ENCODE measurements around the gene UBE3D.
"Not testable (repeated sequence)": the region's sequence is repeated elsewhere in the genome, so short reads cannot be mapped to it uniquely, and the experiment has no call there.

The UBE3D gene

DNA sequence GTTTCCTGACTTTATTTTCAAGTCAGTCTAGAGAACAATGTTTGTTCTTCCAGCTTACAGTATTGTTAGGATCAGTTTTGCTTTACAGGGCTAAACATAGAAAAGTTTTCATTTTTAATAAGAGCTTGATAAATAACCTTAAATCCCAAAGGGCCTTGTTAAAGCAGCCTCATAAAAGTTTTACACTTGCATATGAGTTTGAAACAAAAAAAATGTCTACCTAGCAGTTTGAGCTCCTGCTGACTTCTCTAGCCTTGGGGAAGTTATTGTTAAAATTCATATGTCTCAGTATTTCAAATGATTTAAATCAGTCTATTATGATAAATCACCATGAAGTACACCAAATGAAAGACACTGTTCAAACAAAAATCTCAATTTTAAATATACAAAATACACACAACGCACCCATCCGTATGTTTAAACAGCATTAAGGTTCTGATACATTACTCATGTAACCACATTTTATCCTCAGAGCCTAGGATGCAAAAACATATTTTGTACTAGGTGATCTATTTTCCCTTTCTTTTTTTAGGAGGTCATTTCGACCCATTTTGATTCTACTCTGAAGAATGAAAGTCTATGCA lies 87.2 kb downstream of the UBE3D start:
- DNase-seq (ENCODE audit: low spot score) = no peak

DNA sequence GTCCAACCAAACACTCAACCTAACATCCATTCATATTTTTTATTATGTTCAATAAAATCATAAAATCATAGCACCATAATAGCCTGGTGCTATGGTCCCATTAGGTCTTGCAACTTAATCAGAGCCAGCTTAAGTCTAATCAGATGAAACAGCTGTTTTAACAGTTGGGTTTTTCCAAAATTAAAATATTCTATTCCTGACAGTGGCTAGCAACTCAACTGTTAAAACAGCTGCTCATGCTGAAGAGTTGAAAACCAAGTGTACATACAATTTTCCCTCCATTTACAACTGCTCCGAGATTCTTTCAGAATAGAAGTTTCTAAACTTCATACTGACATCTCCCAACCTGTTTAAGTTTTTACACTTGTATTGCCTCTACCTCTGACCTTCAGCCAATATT lies 89.5 kb downstream of the UBE3D start:
- no peak for DNase-seq (ENCODE audit: low spot score)

DNA sequence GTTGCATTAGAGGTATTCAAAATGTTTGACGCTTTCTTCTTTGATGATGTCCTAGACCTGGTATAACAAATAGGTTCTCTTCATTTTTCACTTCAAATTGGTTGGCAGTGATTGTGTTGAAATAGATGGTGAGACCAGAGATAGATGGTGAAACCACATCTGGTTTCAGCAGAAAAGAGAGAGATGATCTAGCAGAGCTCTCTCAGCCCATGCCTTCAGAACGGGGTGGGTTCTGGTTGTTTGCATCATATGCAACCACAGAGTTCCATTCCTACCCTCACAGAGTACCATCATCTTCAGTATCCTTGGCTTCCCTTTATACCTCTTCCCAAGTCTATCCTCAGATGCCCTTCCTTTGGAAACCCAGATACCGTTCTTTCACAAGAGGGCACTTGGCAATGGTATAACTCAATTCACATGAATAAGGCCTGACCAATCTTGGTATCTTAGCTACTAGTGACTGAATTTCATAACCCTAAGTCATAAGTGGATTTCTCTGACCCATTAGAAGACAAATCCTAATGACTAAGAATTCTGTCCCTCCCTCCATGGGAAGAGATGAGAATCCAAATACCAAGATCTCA lies 93.7 kb downstream of the UBE3D start:
- no peak for DNase-seq (ENCODE audit: low spot score)

DNA sequence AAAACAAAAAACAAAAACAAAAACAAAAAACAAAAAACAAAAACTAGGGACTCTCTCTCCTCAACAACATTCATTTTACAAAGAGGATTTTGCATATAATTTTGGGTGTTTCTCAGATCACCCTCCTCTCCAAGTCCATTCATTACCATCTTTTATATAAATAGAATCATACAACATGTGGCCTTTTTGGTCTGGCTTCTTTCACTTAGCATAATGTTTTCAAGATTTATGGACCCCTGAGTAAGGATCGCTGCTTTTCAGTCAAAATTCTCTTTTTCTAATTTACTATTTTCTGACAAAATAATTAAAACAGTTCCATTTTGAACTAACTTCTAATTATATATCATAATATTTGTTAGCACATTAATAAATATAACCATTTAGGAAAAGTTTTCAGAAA lies 94.8 kb downstream of the UBE3D start:
- no peak for DNase-seq (ENCODE audit: low spot score)

DNA sequence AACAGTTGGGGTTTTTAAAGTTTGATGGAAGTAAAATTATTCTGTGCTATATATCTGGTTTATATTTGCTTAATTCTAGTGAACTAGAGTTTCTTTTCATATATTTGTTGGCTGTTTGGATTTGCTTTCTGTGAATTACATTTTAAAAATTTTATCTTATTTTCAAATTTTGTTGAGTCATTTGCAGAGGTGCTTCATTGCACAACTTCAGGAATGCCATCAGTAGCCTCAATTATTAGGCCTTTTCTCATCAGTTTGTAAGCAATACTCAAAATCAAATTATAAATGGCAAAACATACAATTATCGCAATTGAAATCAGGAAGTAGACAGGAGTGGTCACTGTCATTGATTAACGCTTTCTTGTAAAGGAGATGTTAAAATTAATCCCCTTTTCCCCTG lies 96.9 kb downstream of the UBE3D start:
- DNase-seq (ENCODE audit: low spot score) = no peak

DNA sequence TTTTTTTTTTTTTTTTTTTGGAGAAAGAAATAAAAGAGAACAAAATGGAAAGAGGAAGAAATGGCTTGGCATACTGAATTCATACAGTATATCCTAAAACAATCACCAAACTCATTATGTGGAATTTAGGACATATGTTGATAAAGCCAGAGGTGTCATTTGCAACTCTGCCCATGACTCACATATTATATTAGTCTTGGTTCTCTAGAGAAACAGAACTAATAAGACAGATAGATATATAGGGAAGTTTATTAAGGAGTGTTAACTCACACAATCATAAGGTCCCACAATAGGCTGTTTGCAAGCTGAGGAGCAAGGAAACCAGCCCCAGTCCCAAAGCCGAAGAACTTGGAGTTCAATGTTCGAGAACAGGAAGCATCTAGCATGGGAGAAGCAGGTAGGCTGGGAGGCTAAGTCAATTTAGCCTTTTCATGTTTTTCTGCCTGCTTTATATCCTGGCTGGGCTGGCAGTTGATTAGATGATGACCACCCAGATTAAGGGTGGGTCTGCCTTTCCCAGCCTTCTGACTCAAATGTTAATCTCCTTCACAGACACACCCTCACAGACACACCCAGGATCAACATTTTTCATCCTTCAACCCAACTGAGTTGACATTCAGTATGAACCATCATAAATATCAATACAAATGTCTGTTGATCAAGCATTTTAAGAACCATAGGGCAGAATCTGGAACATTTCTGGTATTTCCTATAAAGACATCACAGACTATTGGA lies 102.3 kb downstream of the UBE3D start:
- DNase-seq (ENCODE audit: low spot score) = no peak

DNA sequence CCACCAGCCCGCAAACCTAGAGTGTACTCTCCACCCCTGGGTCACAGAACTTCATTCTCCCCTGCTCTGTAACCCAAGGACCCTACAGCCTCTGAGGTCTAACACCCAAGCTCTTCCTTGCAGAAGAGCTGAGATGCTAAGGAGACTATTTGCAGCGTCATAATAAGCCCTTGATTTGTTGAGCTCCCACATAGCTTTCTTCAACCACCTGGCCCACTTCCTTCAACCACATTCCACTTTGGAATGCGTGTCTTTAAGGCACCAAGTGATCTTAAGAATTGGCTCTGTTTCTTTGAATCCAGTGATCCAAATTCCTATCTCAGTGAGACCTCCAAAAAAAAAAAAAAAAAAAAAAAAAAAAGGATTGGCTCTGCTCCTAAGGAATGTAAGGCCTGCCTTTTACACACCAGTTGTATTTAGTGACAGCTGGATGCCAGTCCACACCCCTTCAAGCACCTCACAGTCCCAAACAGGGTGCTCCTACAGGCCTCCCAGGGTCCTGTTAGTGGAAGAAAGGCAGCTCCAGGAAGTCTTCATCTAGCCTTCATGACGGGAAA lies 106.2 kb downstream of the UBE3D start:
- no peak for DNase-seq (ENCODE audit: low spot score)

DNA sequence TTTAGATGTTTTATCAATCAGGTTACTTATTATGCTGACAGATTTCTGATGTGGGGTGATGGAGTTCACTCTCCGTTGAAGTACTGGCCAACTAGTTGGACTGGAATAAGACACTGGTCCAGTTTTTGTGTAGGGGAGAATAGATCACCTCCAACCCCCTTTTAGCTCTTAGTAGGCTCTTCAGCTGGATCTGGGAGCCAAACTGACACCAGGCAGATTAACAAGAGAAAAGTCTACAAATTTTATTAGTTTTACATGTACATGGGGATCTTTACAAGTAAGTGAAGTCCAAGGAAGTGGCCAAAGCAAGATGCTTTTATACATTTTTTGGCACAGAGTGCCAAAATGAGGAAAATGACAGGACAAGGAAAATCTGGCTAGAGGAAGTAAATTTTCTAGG lies 107.1 kb downstream of the UBE3D start:
- no peak for DNase-seq (ENCODE audit: low spot score)

DNA sequence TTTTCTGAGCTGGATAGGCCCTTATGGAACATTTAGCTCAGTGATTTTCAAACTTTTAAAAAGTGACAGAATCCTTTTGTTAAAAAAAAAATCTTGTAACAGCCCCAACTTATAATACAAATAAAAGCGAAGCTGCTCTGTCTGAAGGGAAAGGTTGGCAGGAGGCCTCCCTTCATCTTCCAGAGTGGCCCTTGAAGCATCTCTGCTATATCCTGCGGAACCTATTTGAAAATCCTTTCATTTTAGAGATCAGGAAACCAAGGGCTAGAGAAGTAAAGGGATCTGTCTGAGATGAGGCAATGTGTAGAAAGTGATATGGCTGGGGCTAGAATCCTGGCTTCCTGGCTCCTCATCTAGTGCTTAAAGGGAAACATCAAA lies 107.8 kb downstream of the UBE3D start:
- no peak for DNase-seq (ENCODE audit: low spot score)

DNA sequence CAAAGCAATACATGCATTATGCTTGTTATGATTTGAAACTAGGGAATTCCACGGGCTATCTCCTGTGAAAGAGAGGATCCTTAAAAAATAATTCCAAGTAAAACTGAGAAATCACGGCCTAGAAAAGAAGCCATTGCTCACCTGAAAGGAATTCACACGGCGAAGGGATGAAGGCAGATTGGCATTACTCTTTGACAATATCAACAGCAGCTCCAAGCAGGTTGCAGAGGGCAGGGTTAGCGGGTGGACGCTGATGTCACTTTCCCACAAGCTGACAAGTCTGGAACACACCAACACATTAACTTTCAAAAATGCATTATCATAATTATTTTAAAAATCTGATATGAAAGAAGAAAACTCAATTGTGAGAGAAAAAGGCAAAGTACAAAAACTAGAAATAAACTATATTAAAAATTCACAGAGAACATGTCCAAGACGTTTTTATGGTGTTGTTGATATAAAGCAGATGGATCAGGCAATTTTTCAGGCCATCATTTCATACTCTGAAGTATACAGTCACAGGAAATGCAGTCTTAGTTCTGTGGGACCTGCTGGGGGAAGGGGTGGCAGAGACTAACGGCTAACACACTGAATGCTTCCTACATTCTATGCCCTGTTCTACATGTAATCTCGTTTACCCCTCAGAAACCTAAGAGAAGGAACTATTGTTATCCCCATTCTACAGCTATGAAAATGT lies 108.3 kb downstream of the UBE3D start:
- no peak for DNase-seq (ENCODE audit: low spot score)

DNA sequence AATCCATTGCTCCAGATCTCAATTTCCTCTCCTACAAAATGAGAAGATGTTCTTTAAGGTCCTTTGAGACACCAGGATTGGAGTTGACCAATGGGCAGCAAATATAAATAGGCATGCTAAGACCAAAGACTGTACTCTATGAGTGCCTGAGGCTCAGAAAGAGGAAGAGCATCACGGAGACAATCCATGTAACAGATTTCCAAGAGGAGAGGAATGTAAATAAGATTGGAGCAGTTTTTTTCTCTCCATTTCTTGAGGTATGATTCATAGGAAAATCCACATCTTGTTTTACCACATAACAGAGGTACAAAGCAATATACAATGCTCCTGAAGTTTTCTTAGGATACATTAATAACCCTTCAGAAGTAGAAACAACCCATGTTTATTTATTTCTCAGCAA lies 109.8 kb downstream of the UBE3D start:
- no peak for DNase-seq (ENCODE audit: low spot score)

DNA sequence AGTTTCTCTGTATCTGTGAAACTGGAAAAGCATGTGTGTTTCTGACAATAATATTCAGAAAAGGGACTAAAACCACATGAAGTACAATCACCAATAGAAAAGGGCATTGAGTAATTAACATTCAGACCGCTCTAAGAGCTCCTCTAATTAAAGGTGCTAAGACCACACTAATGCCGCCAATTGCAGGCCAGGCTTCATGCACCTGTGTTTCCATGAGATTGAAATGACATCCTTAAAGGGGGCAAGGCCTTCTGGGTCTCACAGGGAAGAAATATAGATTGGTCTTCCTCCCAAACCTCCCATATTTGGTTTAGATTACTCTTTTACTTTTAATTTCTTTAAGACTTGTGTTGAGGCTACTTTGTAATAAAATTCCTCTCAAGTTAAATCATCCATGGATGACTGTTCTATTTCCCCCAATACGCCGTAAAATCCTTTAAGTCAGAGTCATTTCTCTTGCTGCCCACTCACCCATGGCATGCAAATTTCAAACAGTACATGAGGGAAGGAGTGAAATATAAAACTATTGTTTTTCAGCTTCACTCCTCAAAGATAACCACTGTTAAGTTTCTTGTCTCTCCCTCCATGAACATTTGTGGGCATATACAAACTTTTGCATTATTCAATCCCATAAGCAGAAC lies 110.6 kb downstream of the UBE3D start:
- no peak for DNase-seq (ENCODE audit: low spot score)

DNA sequence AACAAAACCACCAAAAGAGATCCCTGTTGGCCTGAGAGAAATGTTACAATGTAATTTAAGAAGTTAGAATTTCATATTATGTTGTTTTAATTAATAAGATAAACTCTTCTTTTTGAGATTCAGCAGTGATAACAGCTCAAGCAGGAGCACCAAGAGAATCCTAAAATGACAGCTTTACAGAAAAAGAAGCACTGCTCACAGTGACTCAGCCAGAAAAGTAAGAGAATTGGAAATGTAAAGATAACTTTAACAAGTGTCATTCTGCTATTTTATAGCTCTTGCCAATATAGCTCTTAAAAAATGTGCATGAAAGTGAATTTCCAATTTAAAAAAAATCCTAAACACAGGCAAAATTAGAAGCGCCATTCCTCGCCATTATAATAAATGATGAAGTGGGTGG lies 111.3 kb downstream of the UBE3D start:
- no peak for DNase-seq (ENCODE audit: low spot score)

DNA sequence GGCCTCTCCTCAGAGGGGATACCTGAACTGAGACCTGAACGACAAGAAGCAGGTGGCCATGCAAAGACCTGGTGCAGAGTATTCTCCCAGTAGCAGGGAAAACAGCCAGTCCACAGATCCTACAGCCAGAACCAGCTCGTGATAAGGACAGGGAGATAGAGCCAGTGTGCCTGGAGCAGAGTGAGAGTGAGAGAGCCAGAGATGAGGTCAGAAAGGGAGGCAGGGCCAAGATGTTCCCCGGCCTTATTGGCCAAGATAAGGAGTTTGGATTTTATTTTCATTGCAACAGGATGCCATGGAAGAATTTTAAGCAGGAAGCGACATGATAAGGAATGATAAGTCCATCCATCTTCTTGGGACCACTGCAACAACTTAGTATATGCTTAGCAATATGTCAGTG lies 111.8 kb downstream of the UBE3D start:
- no peak for DNase-seq (ENCODE audit: low spot score)

DNA sequence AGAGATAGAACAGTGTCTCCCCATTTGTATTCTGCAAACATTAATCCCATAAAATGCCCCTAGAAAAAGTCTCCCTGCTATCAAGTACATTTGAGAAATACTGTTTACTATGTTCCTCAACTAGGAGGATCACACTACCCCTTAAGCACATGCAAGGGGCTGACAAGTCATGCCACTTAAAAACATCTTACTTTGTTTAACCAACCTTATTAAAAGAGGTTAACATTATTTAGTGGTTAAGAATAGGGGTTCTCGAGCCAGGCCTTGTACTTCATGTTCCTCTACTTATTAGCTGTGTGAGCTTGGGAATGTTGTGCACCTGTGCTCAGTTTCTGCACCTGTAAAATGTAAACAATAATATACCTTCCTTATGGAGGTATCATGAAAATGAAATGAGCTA lies 113.7 kb downstream of the UBE3D start:
- no peak for DNase-seq (ENCODE audit: low spot score)

DNA sequence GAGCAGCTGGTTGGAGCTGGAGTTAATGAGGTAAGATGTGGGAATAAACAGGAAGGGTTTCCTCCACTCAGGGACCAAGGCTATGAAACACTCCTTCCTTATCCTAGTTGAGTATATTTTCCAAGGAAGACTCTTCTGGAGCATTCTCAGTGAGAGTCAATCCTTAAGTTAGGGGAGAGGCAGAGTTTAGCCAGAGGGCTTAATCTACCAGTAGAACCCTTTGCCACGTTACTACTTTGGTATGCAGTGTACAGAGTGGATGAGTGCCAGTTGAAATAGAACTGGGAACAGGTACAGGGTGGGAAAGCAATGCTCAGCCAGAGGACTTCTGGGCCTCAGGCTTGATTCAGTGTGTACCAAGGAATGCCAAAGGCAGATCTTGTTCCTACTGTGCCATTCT lies 114.3 kb downstream of the UBE3D start:
- DNase-seq (ENCODE audit: low spot score) = no peak

DNA sequence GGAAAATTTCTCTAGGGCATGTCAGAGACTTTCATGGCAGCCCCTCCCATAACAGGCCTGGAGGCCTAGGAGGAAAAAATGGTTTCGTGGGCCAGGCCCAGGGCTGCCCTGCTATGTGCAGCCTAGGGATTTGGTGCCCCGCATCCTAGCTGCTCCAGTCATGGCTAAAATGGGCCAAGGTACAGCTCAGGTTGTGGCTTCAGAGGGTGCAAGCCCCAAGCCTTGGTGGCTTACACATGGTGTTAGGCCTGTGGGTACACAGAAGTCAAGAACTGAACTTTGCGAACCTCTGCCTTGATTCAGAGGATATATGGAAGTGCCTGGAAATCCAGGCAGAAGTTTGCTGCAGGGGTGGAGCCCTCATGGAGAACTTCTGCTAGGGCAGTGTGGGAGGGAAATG lies 134.7 kb downstream of the UBE3D start:
- DNase-seq (ENCODE audit: low spot score) = not testable (repeated sequence)

DNA sequence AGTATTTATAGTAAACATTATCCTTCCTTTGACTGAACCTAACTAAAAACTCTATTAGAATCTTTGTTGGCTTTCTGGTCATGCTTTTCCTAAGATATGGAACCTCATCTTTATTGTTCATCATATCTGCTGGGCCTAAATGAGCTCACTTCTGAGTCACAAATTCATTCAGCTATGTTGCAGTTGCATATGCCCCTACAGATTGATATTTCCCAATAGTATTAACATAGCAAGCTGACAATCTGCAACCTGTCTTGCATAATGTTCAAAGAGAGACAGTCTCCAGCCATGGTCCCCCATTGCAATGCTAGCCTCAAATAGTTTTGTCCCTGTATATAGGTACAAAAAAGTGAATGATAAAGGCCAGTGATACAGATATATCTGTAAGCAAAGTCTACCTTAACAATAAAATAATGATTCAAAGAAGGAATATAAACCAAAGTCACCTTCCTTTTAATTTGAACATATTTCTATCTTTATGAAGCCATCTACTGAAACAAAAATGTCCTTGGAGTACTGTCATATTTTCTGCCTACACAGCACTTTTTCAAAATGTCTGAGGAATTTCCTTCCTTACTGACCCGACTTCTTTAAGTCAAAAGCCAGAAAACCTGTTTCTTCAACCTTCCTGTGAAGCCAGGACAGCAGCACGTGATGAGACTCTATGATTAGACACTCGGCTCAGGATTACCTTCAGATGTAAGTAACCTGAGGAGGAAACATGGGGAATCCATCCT lies 140.7 kb downstream of the UBE3D start:
- DNase-seq (ENCODE audit: low spot score) = no peak

DNA sequence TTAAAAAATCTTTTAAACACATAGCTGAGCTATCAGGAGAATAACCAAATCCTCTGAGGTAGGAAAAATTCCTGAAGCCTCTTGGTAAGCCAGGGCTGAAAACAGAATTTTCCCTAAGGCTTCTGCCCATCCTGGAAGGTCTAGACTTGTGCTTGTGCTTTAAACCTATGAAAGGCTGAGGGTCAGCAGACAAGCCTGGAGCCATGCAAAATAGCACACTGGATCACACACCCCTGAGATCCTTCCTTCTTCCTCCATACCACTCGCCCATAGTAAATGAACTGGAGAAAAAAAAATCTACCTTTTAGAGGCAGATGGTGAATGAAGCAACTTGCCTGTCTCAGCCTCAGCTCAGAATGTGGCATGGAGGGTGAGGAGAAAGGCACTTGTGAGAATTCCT lies 144.4 kb downstream of the UBE3D start:
- DNase-seq (ENCODE audit: low spot score) = no peak

DNA sequence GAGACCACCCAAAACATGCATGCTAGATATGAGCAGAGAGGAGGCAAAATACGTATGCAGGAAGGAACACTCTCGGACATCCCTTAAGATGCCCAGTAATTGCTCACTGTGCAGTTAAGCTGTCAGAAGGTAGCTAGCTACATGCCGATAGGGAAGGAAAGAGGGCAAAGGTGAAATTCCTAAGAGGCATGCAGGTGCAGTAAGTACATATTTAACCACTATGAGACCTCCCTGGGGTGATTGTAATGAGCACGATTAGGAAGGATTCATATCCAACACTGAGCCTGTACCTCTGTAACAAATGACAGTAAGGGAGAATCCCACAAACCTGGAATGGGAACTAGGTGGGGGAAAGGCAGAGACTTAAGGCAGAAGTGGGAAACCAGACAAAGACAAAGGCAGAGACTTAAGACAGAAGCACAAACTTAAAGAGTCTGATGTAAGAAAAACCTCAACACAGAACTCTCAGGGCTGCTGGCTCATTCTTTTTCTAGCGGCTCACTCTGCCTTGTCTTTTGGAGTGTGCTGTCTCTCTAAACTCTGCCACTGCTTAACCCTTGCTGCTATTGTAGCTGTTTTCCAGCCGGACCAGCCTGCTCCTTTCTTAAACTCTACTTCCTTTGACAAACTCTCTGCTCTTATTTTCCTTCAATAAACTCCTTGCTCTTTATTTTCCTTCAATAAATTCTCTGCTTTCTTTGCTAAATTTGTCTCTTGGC lies 148.1 kb downstream of the UBE3D start:
- no peak for DNase-seq (ENCODE audit: low spot score)

DNA sequence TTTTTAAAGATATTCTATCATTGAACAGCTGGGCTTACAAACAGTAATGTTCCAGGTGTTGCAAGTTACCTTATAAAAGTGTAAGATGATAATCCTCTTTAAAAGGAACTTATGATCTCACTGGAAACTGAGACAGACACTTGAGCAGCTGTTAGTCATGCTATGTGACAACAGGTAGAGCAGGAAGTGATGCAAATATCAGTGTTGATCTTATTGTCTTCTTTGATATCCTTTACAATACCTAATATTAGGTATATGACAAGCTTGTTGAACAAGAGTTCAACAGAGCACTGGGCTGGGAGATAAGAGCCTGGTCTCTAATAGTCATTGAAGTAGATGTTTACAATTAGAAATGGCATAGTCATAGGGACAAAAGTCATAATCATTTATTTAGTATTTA lies 150.0 kb downstream of the UBE3D start:
- no peak for DNase-seq (ENCODE audit: low spot score)
